ENCODE results near the gene PTGES3.
"Not testable (repeated sequence)": the region's sequence is repeated elsewhere in the genome, so short reads cannot be mapped to it uniquely, and the experiment has no call there.

Gene PTGES3

GRCh38 chr12:56657416-56658379 lies 30.4 kb downstream of the PTGES3 start:
- DNase-seq (ENCODE audit: low read depth in 1 of 2, low spot score in 1 of 2): no peak

GRCh38 chr12:56653781-56654180 lies 34.3 kb downstream of the PTGES3 start:
- not testable (repeated sequence) for DNase-seq (ENCODE audit: low read depth in 1 of 2, low spot score in 1 of 2)

GRCh38 chr12:56648023-56648422 lies 40.1 kb downstream of the PTGES3 start:
- DNase-seq (ENCODE audit: low read depth in 1 of 2, low spot score in 1 of 2): not testable (repeated sequence)

GRCh38 chr12:56645717-56646446 lies 42.2 kb downstream of the PTGES3 start, which contains the start of gene ATP5F1B:
ATP5F1B (minus strand) TSS chr12:56645984; CDS start chr12:56645963, 21 bp downstream.
- peak; percentile 69 to 73 for DNase-seq (ENCODE audit: low read depth in 1 of 2, low spot score in 1 of 2)

- no peak for DNase-seq (ENCODE audit: low read depth in 1 of 2, low spot score in 1 of 2)
Observed at GRCh38 chr12:56645201-56645716, 42.8 kb downstream of the PTGES3 start.

- DNase-seq (ENCODE audit: low read depth in 1 of 2, low spot score in 1 of 2): no peak
Observed at GRCh38 chr12:56644654-56645053, 43.4 kb downstream of the PTGES3 start.

- DNase-seq (ENCODE audit: low read depth in 1 of 2, low spot score in 1 of 2): no peak
Observed at GRCh38 chr12:56641219-56641618, 46.9 kb downstream of the PTGES3 start.

- no peak for DNase-seq (ENCODE audit: low read depth in 1 of 2, low spot score in 1 of 2)
Observed at GRCh38 chr12:56637621-56638020, 50.5 kb downstream of the PTGES3 start.

- peak; percentile 74 to 79 for DNase-seq (ENCODE audit: low read depth in 1 of 2, low spot score in 1 of 2)
Observed at GRCh38 chr12:56636675-56637540, 51.2 kb downstream of the PTGES3 start.

GRCh38 chr12:56635806-56636674 lies 52.0 kb downstream of the PTGES3 start:
- peak; percentile 57 to 74 for DNase-seq (ENCODE audit: low read depth in 1 of 2, low spot score in 1 of 2)

GRCh38 chr12:56634837-56635791 lies 53.0 kb downstream of the PTGES3 start:
- DNase-seq (ENCODE audit: low read depth in 1 of 2, low spot score in 1 of 2): peak; percentile 32 to 46

- DNase-seq (ENCODE audit: low read depth in 1 of 2, low spot score in 1 of 2): no peak
Observed at GRCh38 chr12:56634242-56634836, 53.7 kb downstream of the PTGES3 start.

- DNase-seq (ENCODE audit: low read depth in 1 of 2, low spot score in 1 of 2): no peak
Observed at GRCh38 chr12:56633468-56634241, 54.4 kb downstream of the PTGES3 start.

- no peak for DNase-seq (ENCODE audit: low read depth in 1 of 2, low spot score in 1 of 2)
Observed at GRCh38 chr12:56632701-56633467, 55.2 kb downstream of the PTGES3 start.

GRCh38 chr12:56631790-56632700 lies 56.0 kb downstream of the PTGES3 start:
- no peak for DNase-seq (ENCODE audit: low read depth in 1 of 2, low spot score in 1 of 2)

GRCh38 chr12:56630180-56630632 lies 57.9 kb downstream of the PTGES3 start, which contains the start of gene BAZ2A:
BAZ2A (minus strand) TSS chr12:56630326; CDS start chr12:56617530, 12,796 bp downstream.
- peak; percentile 60 to 79 for DNase-seq (ENCODE audit: low read depth in 1 of 2, low spot score in 1 of 2)

Measured in stimulated activated CD4-positive, alpha-beta T cell treated with anti-CD3 and anti-CD28 coated beads, Interleukin-15, amount 100 ng/mL, for 1 hour (primary cell).